HG03439 (cell line): ENCODE measurements around the gene SMC5.

Experiments
- ATAC-seq: cut with Tn5 transposase; IDR thresholded peaks from one replicate; pipeline ENCODE4 v1.9.1; 2021; ENCODE audit warnings: mild to moderate bottlenecking, moderate library complexity; ENCODE audit not compliant: unreplicated experiment

The SMC5 gene

GRCh38 chr9:70403166-70403565 lies 144.4 kb downstream of the SMC5 start:
- ATAC-seq: no peak

GRCh38 chr9:70403618-70404025 lies 144.8 kb downstream of the SMC5 start:
- no peak for ATAC-seq

GRCh38 chr9:70404261-70404660 lies 145.5 kb downstream of the SMC5 start:
- ATAC-seq: no peak
